GM18505 (cell line): ENCODE results near the gene TTLL11.
"Not testable (repeated sequence)": the region's sequence is repeated elsewhere in the genome, so short reads cannot be mapped to it uniquely, and the experiment has no call there.

Source experiments
- ATAC-seq: cut with Tn5 transposase; IDR thresholded peaks from one replicate; pipeline ENCODE4 v1.9.1; 2021; ENCODE audit not compliant: unreplicated experiment
- POLR2A ChIP-seq: IDR thresholded peaks from 4 replicates; pipeline ENCODE4 v1.6.1; 2011; ENCODE audit warnings: borderline replicate concordance; ENCODE audit not compliant: insufficient read depth, insufficient read length; ENCODE audit errors: extremely low read depth

The TTLL11 gene

GRCh38 chr9:122029898-122030297, 63.2 kb downstream of the TTLL11 start:
- ATAC-seq = no peak

GRCh38 chr9:122028089-122028488, 65.0 kb downstream of the TTLL11 start:
- ATAC-seq = no peak
- no peak for TF ChIP-seq POLR2A

More at GRCh38 chr9:122029898-122030297, 63.2 kb downstream of the TTLL11 start:
- no peak for TF ChIP-seq POLR2A

GRCh38 chr9:122020398-122020797, 72.7 kb downstream of the TTLL11 start:
- ATAC-seq = no peak
- TF ChIP-seq POLR2A = no peak

GRCh38 chr9:122016744-122017143, 76.4 kb downstream of the TTLL11 start:
- TF ChIP-seq POLR2A = no peak

GRCh38 chr9:122016309-122016708, 76.8 kb downstream of the TTLL11 start:
- no peak for TF ChIP-seq POLR2A

More at GRCh38 chr9:122016744-122017143, 76.4 kb downstream of the TTLL11 start:
- ATAC-seq = no peak

GRCh38 chr9:122015170-122015821, 77.8 kb downstream of the TTLL11 start:
- no peak for TF ChIP-seq POLR2A
- ATAC-seq = no peak

More at GRCh38 chr9:122016309-122016708, 76.8 kb downstream of the TTLL11 start:
- no peak for ATAC-seq

- no peak for TF ChIP-seq POLR2A
- ATAC-seq = no peak
Observed at GRCh38 chr9:122011818-122012498, 81.2 kb downstream of the TTLL11 start.

GRCh38 chr9:122008559-122008958, 84.5 kb downstream of the TTLL11 start:
- no peak for ATAC-seq
- no peak for TF ChIP-seq POLR2A

- ATAC-seq = no peak
- no peak for TF ChIP-seq POLR2A
Observed at GRCh38 chr9:122007837-122008236, 85.3 kb downstream of the TTLL11 start.

GRCh38 chr9:122005597-122005996, 87.5 kb downstream of the TTLL11 start:
- TF ChIP-seq POLR2A = no peak
- no peak for ATAC-seq

GRCh38 chr9:122004589-122004988, 88.5 kb downstream of the TTLL11 start:
- TF ChIP-seq POLR2A = no peak
- ATAC-seq = no peak

- no peak for TF ChIP-seq POLR2A
- no peak for ATAC-seq
Observed at GRCh38 chr9:122001491-122002201, 91.5 kb downstream of the TTLL11 start.

- not testable (repeated sequence) for ATAC-seq
Observed at GRCh38 chr9:122000526-122000925, 92.6 kb downstream of the TTLL11 start.

- no peak for ATAC-seq
- TF ChIP-seq POLR2A = no peak
Observed at GRCh38 chr9:121999556-121999955, 93.6 kb downstream of the TTLL11 start.
